HepG2 (cell line): ENCODE results near the gene PTK7. TPM values are rescaled to one million over a fixed set of nuclear protein-coding genes. Genes with fewer than 3 reads are reported as not detected.

Experiments used
- ELF3 ChIP-seq: IDR thresholded peaks from 2 replicates; pipeline ENCODE4 v1.6.1; 2016; ENCODE audit warnings: missing genetic modification reagents, missing compliant biosample characterization
- JUND ChIP-seq: sonication (generic); formaldehyde crosslinking; IDR thresholded peaks from 2 replicates; pipeline ENCODE4 v1.8.0; 2022; ENCODE audit warnings: mild to moderate bottlenecking, missing genetic modification reagents
- ZNF138 ChIP-seq: sonication (generic); formaldehyde crosslinking; IDR thresholded peaks from 2 replicates; pipeline ENCODE4 v1.5.0; 2020; ENCODE audit warnings: mild to moderate bottlenecking, low read depth, missing genetic modification reagents
- ZNF263 ChIP-seq: sonication (generic); formaldehyde crosslinking; IDR thresholded peaks from 2 replicates; pipeline ENCODE4 v1.4.0; 2020; ENCODE audit warnings: missing genetic modification reagents
- ZNF790 ChIP-seq: sonication (generic); formaldehyde crosslinking; IDR thresholded peaks from 2 replicates; pipeline ENCODE4 v1.8.0; 2022; ENCODE audit warnings: missing genetic modification reagents, mild to moderate bottlenecking, borderline replicate concordance
- polyA plus RNA-seq, 8 experiments: library from polyadenylated mRNA; depleted of rRNA in 3 of 8; stranded (reverse) in 7 of 8; unstranded in 1 of 8; fragments of >200 nt; fragmentation: Illumina TruSeq in 4 of 8; extraction: Trizol in 4 of 8; gene quantifications; 2 replicates each; pipeline versions ENCODE4 v1.2.1 to v1.2.3, GENCODE V29; 2011 to 2016; ENCODE audit warnings: low read depth in 4 of 8, missing spikeins in 1 of 8, mixed read lengths in 1 of 8; ENCODE audit not compliant: insufficient read depth in 1 of 8
- total RNA-seq, 5 experiments: library from RNA; depleted of rRNA; stranded (reverse); fragments of >200 nt; fragmentation: Illumina TruSeq; extraction: Trizol; gene quantifications; 2 replicates each; pipeline ENCODE4 v1.2.3, GENCODE V29; 2016; ENCODE audit warnings: low read depth in 1 of 5
- TF ChIP-seq, protein P1 (sequence below): IDR thresholded peaks from 2 replicates; pipeline ENCODE4 v1.6.1; 2012; ENCODE audit warnings: low read depth, low read length, improper control_type of control experiment
- TF ChIP-seq, protein P2 (sequence below): sonication (generic); formaldehyde crosslinking; IDR thresholded peaks from 2 replicates; pipeline ENCODE4 v1.5.1; 2020; ENCODE audit warnings: mild to moderate bottlenecking, missing genetic modification reagents, moderate library complexity
- TF ChIP-seq, protein P3 (sequence below): sonication (generic); formaldehyde crosslinking; IDR thresholded peaks from 2 replicates; pipeline ENCODE4 v1.4.0; 2020; ENCODE audit warnings: mild to moderate bottlenecking, missing genetic modification reagents
- TF ChIP-seq, protein P4 (sequence below): sonication (generic); formaldehyde crosslinking; conservative IDR thresholded peaks from 2 replicates; pipeline ENCODE4 v1.4.0; 2020; ENCODE audit warnings: missing genetic modification reagents
- TF ChIP-seq, protein P5 (sequence below): sonication (generic); formaldehyde crosslinking; IDR thresholded peaks from 2 replicates; pipeline ENCODE4 v1.4.0; 2020; ENCODE audit warnings: missing genetic modification reagents, borderline replicate concordance

Gene PTK7
- total and polyA plus RNA-seq, 2 of the 13 experiments (the other 11 are each of a cell fraction or from before 2014, with no cell fraction given), result 98.5 to 99.8 TPM

DNA sequence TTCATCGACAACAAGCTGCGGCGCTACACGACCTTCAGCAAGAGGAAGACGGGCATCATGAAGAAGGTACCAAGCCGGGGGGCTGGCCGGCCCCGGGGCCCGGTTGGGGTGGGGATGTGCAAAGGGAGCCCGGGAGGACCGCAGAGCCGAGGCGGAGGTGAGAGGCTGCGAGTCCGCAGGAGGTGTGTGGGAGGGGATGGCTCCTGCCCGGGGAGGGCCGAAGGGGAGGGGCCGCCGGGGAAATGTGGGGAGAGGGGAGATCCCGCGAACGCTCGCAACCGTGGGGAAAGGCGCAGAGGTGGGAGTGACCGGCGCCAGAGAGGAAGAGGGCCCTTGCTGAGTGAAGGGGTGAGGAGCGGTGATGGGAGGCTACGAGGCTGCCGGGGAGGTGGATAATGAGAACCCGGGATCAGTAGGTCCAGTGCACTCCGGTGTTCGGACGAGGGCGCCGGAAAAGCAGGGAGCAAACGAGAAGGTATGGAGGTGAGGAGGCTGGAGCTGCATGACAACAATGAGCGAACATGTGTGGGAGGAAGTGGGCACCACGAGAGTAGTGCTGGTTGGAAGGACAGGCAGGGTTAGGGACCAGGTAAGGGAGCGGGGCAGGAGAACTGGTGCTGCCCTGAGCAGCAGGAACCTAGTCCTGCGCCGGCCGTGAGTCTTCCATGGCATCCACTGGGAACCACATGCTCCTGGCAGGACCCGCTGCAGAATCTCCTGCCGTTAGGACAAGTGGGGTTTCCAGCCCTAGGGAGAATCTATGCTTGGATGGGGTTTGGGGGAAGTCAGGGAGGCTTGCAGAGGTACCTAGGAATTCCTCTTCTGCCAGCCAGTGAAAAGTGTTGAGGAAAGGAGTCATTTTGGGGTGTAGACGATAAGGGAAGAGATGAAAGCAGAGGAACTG lies 96.2 kb downstream of the PTK7 start (continued):
- TF ChIP-seq ZNF138 (CRISPR knock-in tag) (0 out of 2 replicates have a peak, but pooled peaks have one; percentile 25), JUND (CRISPR knock-in tag) (peak; percentile 71), ELF3 (CRISPR knock-in tag) (0 out of 2 replicates have a peak, but pooled peaks have one; percentile 20), ZNF263 (CRISPR knock-in tag) (peak; percentile 50; the same call in 1 of the 2 replicates), ZNF790 (CRISPR knock-in tag) (no peak)
- TF ChIP-seq, protein P1, sequence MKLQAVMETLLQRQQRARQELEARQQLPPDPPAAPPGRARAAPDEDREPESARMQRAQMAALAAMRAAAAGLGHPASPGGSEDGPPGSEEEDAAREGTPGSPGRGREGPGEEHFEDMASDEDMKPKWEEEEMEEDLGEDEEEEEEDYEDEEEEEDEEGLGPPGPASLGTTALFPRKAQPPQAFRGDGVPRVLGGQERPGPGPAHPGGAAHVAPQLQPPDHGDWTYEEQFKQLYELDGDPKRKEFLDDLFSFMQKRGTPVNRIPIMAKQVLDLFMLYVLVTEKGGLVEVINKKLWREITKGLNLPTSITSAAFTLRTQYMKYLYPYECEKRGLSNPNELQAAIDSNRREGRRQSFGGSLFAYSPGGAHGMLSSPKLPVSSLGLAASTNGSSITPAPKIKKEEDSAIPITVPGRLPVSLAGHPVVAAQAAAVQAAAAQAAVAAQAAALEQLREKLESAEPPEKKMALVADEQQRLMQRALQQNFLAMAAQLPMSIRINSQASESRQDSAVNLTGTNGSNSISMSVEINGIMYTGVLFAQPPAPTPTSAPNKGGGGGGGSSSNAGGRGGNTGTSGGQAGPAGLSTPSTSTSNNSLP, result no peak
- TF ChIP-seq, protein P2, sequence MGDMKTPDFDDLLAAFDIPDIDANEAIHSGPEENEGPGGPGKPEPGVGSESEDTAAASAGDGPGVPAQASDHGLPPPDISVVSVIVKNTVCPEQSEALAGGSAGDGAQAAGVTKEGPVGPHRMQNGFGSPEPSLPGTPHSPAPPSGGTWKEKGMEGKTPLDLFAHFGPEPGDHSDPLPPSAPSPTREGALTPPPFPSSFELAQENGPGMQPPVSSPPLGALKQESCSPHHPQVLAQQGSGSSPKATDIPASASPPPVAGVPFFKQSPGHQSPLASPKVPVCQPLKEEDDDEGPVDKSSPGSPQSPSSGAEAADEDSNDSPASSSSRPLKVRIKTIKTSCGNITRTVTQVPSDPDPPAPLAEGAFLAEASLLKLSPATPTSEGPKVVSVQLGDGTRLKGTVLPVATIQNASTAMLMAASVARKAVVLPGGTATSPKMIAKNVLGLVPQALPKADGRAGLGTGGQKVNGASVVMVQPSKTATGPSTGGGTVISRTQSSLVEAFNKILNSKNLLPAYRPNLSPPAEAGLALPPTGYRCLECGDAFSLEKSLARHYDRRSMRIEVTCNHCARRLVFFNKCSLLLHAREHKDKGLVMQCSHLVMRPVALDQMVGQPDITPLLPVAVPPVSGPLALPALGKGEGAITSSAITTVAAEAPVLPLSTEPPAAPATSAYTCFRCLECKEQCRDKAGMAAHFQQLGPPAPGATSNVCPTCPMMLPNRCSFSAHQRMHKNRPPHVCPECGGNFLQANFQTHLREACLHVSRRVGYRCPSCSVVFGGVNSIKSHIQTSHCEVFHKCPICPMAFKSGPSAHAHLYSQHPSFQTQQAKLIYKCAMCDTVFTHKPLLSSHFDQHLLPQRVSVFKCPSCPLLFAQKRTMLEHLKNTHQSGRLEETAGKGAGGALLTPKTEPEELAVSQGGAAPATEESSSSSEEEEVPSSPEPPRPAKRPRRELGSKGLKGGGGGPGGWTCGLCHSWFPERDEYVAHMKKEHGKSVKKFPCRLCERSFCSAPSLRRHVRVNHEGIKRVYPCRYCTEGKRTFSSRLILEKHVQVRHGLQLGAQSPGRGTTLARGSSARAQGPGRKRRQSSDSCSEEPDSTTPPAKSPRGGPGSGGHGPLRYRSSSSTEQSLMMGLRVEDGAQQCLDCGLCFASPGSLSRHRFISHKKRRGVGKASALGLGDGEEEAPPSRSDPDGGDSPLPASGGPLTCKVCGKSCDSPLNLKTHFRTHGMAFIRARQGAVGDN (CRISPR knock-in tag), result peak; percentile 74
- TF ChIP-seq, protein P3, sequence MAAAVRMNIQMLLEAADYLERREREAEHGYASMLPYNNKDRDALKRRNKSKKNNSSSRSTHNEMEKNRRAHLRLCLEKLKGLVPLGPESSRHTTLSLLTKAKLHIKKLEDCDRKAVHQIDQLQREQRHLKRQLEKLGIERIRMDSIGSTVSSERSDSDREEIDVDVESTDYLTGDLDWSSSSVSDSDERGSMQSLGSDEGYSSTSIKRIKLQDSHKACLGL (CRISPR knock-in tag), result no peak; the same call in 1 of the 2 replicates
- TF ChIP-seq, protein P4, sequence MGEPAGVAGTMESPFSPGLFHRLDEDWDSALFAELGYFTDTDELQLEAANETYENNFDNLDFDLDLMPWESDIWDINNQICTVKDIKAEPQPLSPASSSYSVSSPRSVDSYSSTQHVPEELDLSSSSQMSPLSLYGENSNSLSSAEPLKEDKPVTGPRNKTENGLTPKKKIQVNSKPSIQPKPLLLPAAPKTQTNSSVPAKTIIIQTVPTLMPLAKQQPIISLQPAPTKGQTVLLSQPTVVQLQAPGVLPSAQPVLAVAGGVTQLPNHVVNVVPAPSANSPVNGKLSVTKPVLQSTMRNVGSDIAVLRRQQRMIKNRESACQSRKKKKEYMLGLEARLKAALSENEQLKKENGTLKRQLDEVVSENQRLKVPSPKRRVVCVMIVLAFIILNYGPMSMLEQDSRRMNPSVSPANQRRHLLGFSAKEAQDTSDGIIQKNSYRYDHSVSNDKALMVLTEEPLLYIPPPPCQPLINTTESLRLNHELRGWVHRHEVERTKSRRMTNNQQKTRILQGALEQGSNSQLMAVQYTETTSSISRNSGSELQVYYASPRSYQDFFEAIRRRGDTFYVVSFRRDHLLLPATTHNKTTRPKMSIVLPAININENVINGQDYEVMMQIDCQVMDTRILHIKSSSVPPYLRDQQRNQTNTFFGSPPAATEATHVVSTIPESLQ (CRISPR knock-in tag), result no peak
- TF ChIP-seq, protein P5, sequence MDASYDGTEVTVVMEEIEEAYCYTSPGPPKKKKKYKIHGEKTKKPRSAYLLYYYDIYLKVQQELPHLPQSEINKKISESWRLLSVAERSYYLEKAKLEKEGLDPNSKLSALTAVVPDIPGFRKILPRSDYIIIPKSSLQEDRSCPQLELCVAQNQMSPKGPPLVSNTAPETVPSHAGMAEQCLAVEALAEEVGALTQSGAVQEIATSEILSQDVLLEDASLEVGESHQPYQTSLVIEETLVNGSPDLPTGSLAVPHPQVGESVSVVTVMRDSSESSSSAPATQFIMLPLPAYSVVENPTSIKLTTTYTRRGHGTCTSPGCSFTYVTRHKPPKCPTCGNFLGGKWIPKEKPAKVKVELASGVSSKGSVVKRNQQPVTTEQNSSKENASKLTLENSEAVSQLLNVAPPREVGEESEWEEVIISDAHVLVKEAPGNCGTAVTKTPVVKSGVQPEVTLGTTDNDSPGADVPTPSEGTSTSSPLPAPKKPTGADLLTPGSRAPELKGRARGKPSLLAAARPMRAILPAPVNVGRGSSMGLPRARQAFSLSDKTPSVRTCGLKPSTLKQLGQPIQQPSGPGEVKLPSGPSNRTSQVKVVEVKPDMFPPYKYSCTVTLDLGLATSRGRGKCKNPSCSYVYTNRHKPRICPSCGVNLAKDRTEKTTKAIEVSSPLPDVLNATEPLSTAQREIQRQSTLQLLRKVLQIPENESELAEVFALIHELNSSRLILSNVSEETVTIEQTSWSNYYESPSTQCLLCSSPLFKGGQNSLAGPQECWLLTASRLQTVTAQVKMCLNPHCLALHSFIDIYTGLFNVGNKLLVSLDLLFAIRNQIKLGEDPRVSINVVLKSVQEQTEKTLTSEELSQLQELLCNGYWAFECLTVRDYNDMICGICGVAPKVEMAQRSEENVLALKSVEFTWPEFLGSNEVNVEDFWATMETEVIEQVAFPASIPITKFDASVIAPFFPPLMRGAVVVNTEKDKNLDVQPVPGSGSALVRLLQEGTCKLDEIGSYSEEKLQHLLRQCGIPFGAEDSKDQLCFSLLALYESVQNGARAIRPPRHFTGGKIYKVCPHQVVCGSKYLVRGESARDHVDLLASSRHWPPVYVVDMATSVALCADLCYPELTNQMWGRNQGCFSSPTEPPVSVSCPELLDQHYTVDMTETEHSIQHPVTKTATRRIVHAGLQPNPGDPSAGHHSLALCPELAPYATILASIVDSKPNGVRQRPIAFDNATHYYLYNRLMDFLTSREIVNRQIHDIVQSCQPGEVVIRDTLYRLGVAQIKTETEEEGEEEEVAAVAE (CRISPR knock-in tag), result 0 out of 2 replicates have a peak, but pooled peaks have one; percentile 15
